ENCODE measurements around the gene ATP10D. TPM values are rescaled to one million over a fixed set of nuclear protein-coding genes. Genes with fewer than 3 reads are reported as not detected.

The ATP10D gene
- total RNA-seq, 2 experiments from 2014 or later = 4.1 to 4.7 TPM

GRCh38 chr4:47624031-47624441, 139.0 kb downstream of the ATP10D start:
- CTCF ChIA-PET = no interaction called here
- no peak for TF ChIP-seq CTCF (IDR thresholded peaks at IDR 0.05)
- no peaks in the 10 kb centered on the region for H3K36me3 Mint-ChIP-seq (ENCODE audit: low read depth)

GRCh38 chr4:47631161-47631560, 146.1 kb downstream of the ATP10D start:
- Mint-ChIP-seq H3K4me1 (ENCODE audit: low read depth) (no peaks in the 10 kb centered on the region), H3K36me3 (ENCODE audit: low read depth) (no peaks in the 10 kb centered on the region), H3K27me3 (peaks cover 7% of the 10 kb centered on the region), H3K4me3 (no peak overlapping the region), H3K27ac (no peak overlapping the region), H3K9me3 (no peaks in the 10 kb centered on the region)
- ChIA-PET CTCF (no interaction called here), POLR2A (no interaction called here)
- DNase-seq (no peak), ATAC-seq (no peak)
- intact Hi-C loops (cut with micrococcal nuclease) = no loop called here
- no peak for TF ChIP-seq CTCF (IDR thresholded peaks at IDR 0.05)

More at GRCh38 chr4:47624031-47624441, 139.0 kb downstream of the ATP10D start:
- H3K27ac Mint-ChIP-seq = no peak overlapping the region
- intact Hi-C loops (cut with micrococcal nuclease) = no loop called here
- H3K9me3 Mint-ChIP-seq = no peaks in the 10 kb centered on the region
- POLR2A ChIA-PET = no interaction called here
- peaks cover 3% of the 10 kb centered on the region for H3K27me3 Mint-ChIP-seq
- no peak overlapping the region for H3K4me3 Mint-ChIP-seq
- DNase-seq = no peak
- H3K4me1 Mint-ChIP-seq (ENCODE audit: low read depth) = no peaks in the 10 kb centered on the region
- ATAC-seq = no peak

- intact Hi-C loops (cut with micrococcal nuclease) = no loop called here
- ChIA-PET CTCF (no interaction called here), POLR2A (no interaction called here)
- ATAC-seq (no peak), DNase-seq (no peak)
- H3K4me1 Mint-ChIP-seq (ENCODE audit: low read depth) = no peaks in the 10 kb centered on the region
- H3K4me3 Mint-ChIP-seq = no peak overlapping the region
- no peaks in the 10 kb centered on the region for H3K36me3 Mint-ChIP-seq (ENCODE audit: low read depth)
- H3K27me3 Mint-ChIP-seq = peaks cover 10% of the 10 kb centered on the region
- H3K9me3 Mint-ChIP-seq = no peaks in the 10 kb centered on the region
- H3K27ac Mint-ChIP-seq = no peak overlapping the region
- TF ChIP-seq CTCF (IDR thresholded peaks at IDR 0.05) = no peak
Measured at GRCh38 chr4:47639531-47639930, 154.5 kb downstream of the ATP10D start.

- no peaks in the 10 kb centered on the region for H3K36me3 Mint-ChIP-seq (ENCODE audit: low read depth)
- CTCF ChIA-PET = no interaction called here
- H3K4me3 Mint-ChIP-seq = no peak overlapping the region
- no peak for TF ChIP-seq CTCF (IDR thresholded peaks at IDR 0.05)
- H3K27me3 Mint-ChIP-seq = peaks cover 7% of the 10 kb centered on the region
- H3K4me1 Mint-ChIP-seq (ENCODE audit: low read depth) = no peaks in the 10 kb centered on the region
- H3K9me3 Mint-ChIP-seq = no peaks in the 10 kb centered on the region
- DNase-seq = no peak
- intact Hi-C loops (cut with micrococcal nuclease) = no loop called here
- no peak overlapping the region for H3K27ac Mint-ChIP-seq
- no peak for ATAC-seq
- POLR2A ChIA-PET = no interaction called here
Measured at GRCh38 chr4:47640911-47641310, 155.8 kb downstream of the ATP10D start.

GRCh38 chr4:47641755-47642154, 156.7 kb downstream of the ATP10D start:
- TF ChIP-seq CTCF (IDR thresholded peaks at IDR 0.05) = no peak
- peaks cover 4% of the 10 kb centered on the region for H3K27me3 Mint-ChIP-seq
- no peaks in the 10 kb centered on the region for H3K36me3 Mint-ChIP-seq (ENCODE audit: low read depth)
- no peak overlapping the region for H3K4me3 Mint-ChIP-seq
- no peaks in the 10 kb centered on the region for H3K4me1 Mint-ChIP-seq (ENCODE audit: low read depth)
- DNase-seq (no peak), ATAC-seq (no peak)
- H3K9me3 Mint-ChIP-seq = no peaks in the 10 kb centered on the region
- CTCF ChIA-PET = no interaction called here
- POLR2A ChIA-PET = no interaction called here
- intact Hi-C loops (cut with micrococcal nuclease) = no loop called here
- H3K27ac Mint-ChIP-seq = no peak overlapping the region

Measured in activated CD8-positive, alpha-beta T cell treated with anti-CD3 and anti-CD28 coated beads for 36 hours (primary cell).